Activated CD4-positive, alpha-beta T cell treated with anti-CD3 and anti-CD28 coated beads, Interleukin-2, amount 10 ng/mL, durations not matched to agents 24 days and 14 days (primary cell): ENCODE results near the gene KLHDC2. TPM values are rescaled to one million over a fixed set of nuclear protein-coding genes. Genes with fewer than 3 reads are reported as not detected.
"Not testable (repeated sequence)": the region's sequence is repeated elsewhere in the genome, so short reads cannot be mapped to it uniquely, and the experiment has no call there.

Source experiments
- DNase-seq: peaks from one replicate; pipeline ENCODE4 v3.0.0; 2022
- H3K27ac Mint-ChIP-seq: one replicate; pipeline ENCODE4 v1.8.0; 2022; ENCODE audit warnings: mild to moderate bottlenecking, mixed read lengths
- H3K27me3 Mint-ChIP-seq: one replicate; pipeline ENCODE4 v1.8.0; 2022; ENCODE audit warnings: mixed read lengths
- H3K36me3 Mint-ChIP-seq: one replicate; pipeline ENCODE4 v1.8.0; 2022; ENCODE audit warnings: low read depth, mild to moderate bottlenecking, mixed read lengths
- H3K4me1 Mint-ChIP-seq: one replicate; pipeline ENCODE4 v1.8.0; 2021; ENCODE audit warnings: mixed read lengths
- H3K4me3 Mint-ChIP-seq: one replicate; pipeline ENCODE4 v1.8.0; 2022; ENCODE audit warnings: mild to moderate bottlenecking, moderate library complexity, mixed read lengths
- H3K9me3 Mint-ChIP-seq: one replicate; pipeline ENCODE4 v1.8.0; 2021; ENCODE audit warnings: mixed read lengths
- intact Hi-C: fragments of 100-400 bp; cut with micrococcal nuclease; formaldehyde crosslinking; loops from one replicate; pipeline ENCODE4 v1.15.1; 2023
- total RNA-seq: library from RNA; stranded (reverse); gene quantifications from 2 replicates; pipeline ENCODE4 v1.2.3, GENCODE V29; 2022

The KLHDC2 gene
- 24.6 and 28.0 TPM in 2 replicates for total RNA-seq

- intact Hi-C loops, result loop anchor here (1.0 to 5.0 kb wide), 10 partner anchors 75 to 765 kb away; partner anchors contain the start of genes DMAC2L, KLHDC1, L2HGDH and MAP4K5
- H3K4me1 Mint-ChIP-seq, result peaks cover 31% of the 10 kb centered on the region
These were observed at the start of gene KLHDC2 for GRCh38 chr14:49767571-49768300. Gene KLHDC2, plus strand, starts transcription at chr14:49768153. Its CDS starts 316 bp downstream, at chr14:49768469.

GRCh38 chr14:49720744-49721143, 47.2 kb upstream of the KLHDC2 start:
- H3K4me3 Mint-ChIP-seq, result no peak overlapping the region
- peaks cover 12% of the 10 kb centered on the region for H3K9me3 Mint-ChIP-seq
- no peak for DNase-seq
- no peak overlapping the region for H3K27ac Mint-ChIP-seq
- peaks cover 11% of the 10 kb centered on the region for H3K36me3 Mint-ChIP-seq
- H3K4me1 Mint-ChIP-seq, result no peaks in the 10 kb centered on the region
- no peaks in the 10 kb centered on the region for H3K27me3 Mint-ChIP-seq
- intact Hi-C loops, result no loop called here

More at GRCh38 chr14:49767571-49768300, at the start of gene KLHDC2:
- Mint-ChIP-seq H3K9me3 (no peaks in the 10 kb centered on the region), H3K27me3 (no peaks in the 10 kb centered on the region), H3K27ac (peak within 1 kb of the TSS; percentile 100), H3K4me3 (peak within 1 kb of the TSS; percentile 97), H3K36me3 (peaks cover 7% of the 10 kb centered on the region)
- DNase-seq, result peak; percentile 98

GRCh38 chr14:49721733-49722435, 46.1 kb upstream of the KLHDC2 start:
- H3K4me3 Mint-ChIP-seq, H3K27ac Mint-ChIP-seq, DNase-seq, H3K27me3 Mint-ChIP-seq, H3K4me1 Mint-ChIP-seq, intact Hi-C loops: not testable (repeated sequence)
- Mint-ChIP-seq H3K9me3 (peaks cover 12% of the 10 kb centered on the region), H3K36me3 (peaks cover 11% of the 10 kb centered on the region)

- no peaks in the 10 kb centered on the region for H3K27me3 Mint-ChIP-seq
- H3K4me3 Mint-ChIP-seq, result no peak overlapping the region
- no peak overlapping the region for H3K27ac Mint-ChIP-seq
- peak; percentile 20 for DNase-seq
- H3K9me3 Mint-ChIP-seq, result peaks cover 5% of the 10 kb centered on the region
- peaks cover 6% of the 10 kb centered on the region for H3K36me3 Mint-ChIP-seq
- intact Hi-C loops, result no loop called here
- H3K4me1 Mint-ChIP-seq, result no peaks in the 10 kb centered on the region
These were observed 40.8 kb upstream of the KLHDC2 start for GRCh38 chr14:49727171-49727570.

GRCh38 chr14:49732896-49733295, 35.1 kb upstream of the KLHDC2 start:
- Mint-ChIP-seq H3K4me1 (no peaks in the 10 kb centered on the region), H3K36me3 (peaks cover 2% of the 10 kb centered on the region), H3K9me3 (no peaks in the 10 kb centered on the region), H3K4me3 (no peak overlapping the region), H3K27ac (no peak overlapping the region), H3K27me3 (no peaks in the 10 kb centered on the region)
- DNase-seq, result peak; percentile 41
- intact Hi-C loops, result no loop called here

GRCh38 chr14:49733836-49734235, 34.1 kb upstream of the KLHDC2 start:
- no peaks in the 10 kb centered on the region for H3K4me1 Mint-ChIP-seq
- H3K4me3 Mint-ChIP-seq, result no peak overlapping the region
- no peaks in the 10 kb centered on the region for H3K27me3 Mint-ChIP-seq
- no peak for DNase-seq
- intact Hi-C loops, result no loop called here
- no peaks in the 10 kb centered on the region for H3K9me3 Mint-ChIP-seq
- H3K36me3 Mint-ChIP-seq, result peaks cover 2% of the 10 kb centered on the region
- no peak overlapping the region for H3K27ac Mint-ChIP-seq

- H3K27ac Mint-ChIP-seq, H3K4me1 Mint-ChIP-seq, H3K27me3 Mint-ChIP-seq, H3K4me3 Mint-ChIP-seq, intact Hi-C loops, DNase-seq, H3K36me3 Mint-ChIP-seq, H3K9me3 Mint-ChIP-seq: not testable (repeated sequence)
These were observed 32.3 kb upstream of the KLHDC2 start for GRCh38 chr14:49735669-49736068.

GRCh38 chr14:49745191-49745590, 22.8 kb upstream of the KLHDC2 start:
- no peaks in the 10 kb centered on the region for H3K27me3 Mint-ChIP-seq

GRCh38 chr14:49746476-49746875, 21.5 kb upstream of the KLHDC2 start:
- H3K4me3 Mint-ChIP-seq, H3K4me1 Mint-ChIP-seq, H3K9me3 Mint-ChIP-seq, H3K27ac Mint-ChIP-seq, H3K27me3 Mint-ChIP-seq, intact Hi-C loops, H3K36me3 Mint-ChIP-seq: not testable (repeated sequence)
- DNase-seq, result peak; percentile 19

More at GRCh38 chr14:49745191-49745590, 22.8 kb upstream of the KLHDC2 start:
- no peak for DNase-seq
- intact Hi-C loops, result no loop called here
- no peak overlapping the region for H3K27ac Mint-ChIP-seq
- H3K9me3 Mint-ChIP-seq, result no peaks in the 10 kb centered on the region
- no peaks in the 10 kb centered on the region for H3K4me1 Mint-ChIP-seq
- peaks cover 2% of the 10 kb centered on the region for H3K36me3 Mint-ChIP-seq
- H3K4me3 Mint-ChIP-seq, result no peak overlapping the region

- Mint-ChIP-seq H3K27me3 (peaks cover 12% of the 10 kb centered on the region), H3K9me3 (no peaks in the 10 kb centered on the region), H3K4me1 (no peaks in the 10 kb centered on the region), H3K36me3 (no peaks in the 10 kb centered on the region), H3K4me3 (no peak overlapping the region), H3K27ac (no peak overlapping the region)
- DNase-seq, result no peak
- intact Hi-C loops, result no loop called here
These were observed 13.3 kb upstream of the KLHDC2 start for GRCh38 chr14:49754570-49755097.

GRCh38 chr14:49755378-49755777, 12.6 kb upstream of the KLHDC2 start:
- DNase-seq, result no peak
- Mint-ChIP-seq H3K9me3 (no peaks in the 10 kb centered on the region), H3K27ac (no peak overlapping the region), H3K4me1 (no peaks in the 10 kb centered on the region), H3K4me3 (no peak overlapping the region), H3K27me3 (peaks cover 17% of the 10 kb centered on the region), H3K36me3 (no peaks in the 10 kb centered on the region)
- intact Hi-C loops, result no loop called here

GRCh38 chr14:49761839-49762551, 6.0 kb upstream of the KLHDC2 start:
- Mint-ChIP-seq H3K4me3 (no peak overlapping the region), H3K27me3 (peaks cover 10% of the 10 kb centered on the region), H3K36me3 (no peaks in the 10 kb centered on the region), H3K27ac (no peak overlapping the region), H3K9me3 (no peaks in the 10 kb centered on the region), H3K4me1 (peaks cover 4% of the 10 kb centered on the region)
- intact Hi-C loops, result no loop called here
- peak; percentile 30 for DNase-seq

GRCh38 chr14:49766839-49767238, 1.1 kb upstream of the KLHDC2 start:
- DNase-seq, result peak; percentile 61
- Mint-ChIP-seq H3K36me3 (peaks cover 7% of the 10 kb centered on the region), H3K9me3 (no peaks in the 10 kb centered on the region), H3K4me3 (peak overlapping the region; percentile 97), H3K27me3 (no peaks in the 10 kb centered on the region), H3K27ac (peak overlapping the region; percentile 100), H3K4me1 (peaks cover 31% of the 10 kb centered on the region)
- intact Hi-C loops, result loop anchor here (1.0 to 5.0 kb wide), 5 partner anchors 74 to 765 kb away; partner anchors contain the start of genes KLHDC1, MAP4K5, POLE2 and RPS29
